Gastroesophageal sphincter (tissue), 3 donors: ENCODE data around the gene RNF212.

Experiments used
- EP300 ChIP-seq: sonication (generic); formaldehyde crosslinking; IDR thresholded peaks from one replicate; pipeline ENCODE4 v1.6.1; 2017; ENCODE audit warnings: antibody characterized with exemption, mild to moderate bottlenecking
- POLR2A ChIP-seq, 2 donors: fragments of 450-650 bp; IDR thresholded peaks; one replicate each; pipeline ENCODE4 v1.6.1; 2017; ENCODE audit warnings: antibody characterized with exemption in 2 of 2, mild to moderate bottlenecking in 2 of 2, moderate library complexity in 1 of 2
- TF ChIP-seq, protein P1 (sequence below), 4 experiments: fragments of 200-600 bp in 2 of 4; fragments of 450-650 bp in 2 of 4; sonication (generic) in 1 of 4; IDR thresholded peaks; one replicate each; pipeline ENCODE4 v1.5.1; 2017 to 2019; ENCODE audit warnings: antibody characterized with exemption in 4 of 4, mild to moderate bottlenecking in 2 of 4, moderate library complexity in 2 of 4

DNA sequence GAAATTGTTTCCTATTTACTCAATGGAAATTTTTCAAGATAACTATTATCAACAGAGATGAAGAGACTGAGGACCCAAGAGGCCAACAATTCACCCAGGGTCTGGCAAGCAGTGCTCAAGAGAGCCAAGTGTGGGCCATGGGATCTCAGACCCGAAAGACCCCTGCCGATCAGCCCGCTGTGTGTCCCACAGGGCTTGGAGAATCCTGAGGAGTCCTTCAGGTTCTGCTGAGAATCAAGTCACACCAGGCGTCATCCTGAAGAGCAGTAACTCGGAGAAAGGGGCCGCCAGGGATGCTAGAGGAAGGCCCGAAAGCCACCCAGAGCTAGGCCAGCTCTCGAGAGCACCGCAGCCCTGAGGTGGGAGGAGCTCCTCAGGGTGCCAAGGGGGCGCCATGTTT, 53.2 kb downstream of the RNF212 start:
- TF ChIP-seq POLR2A (IDR thresholded peaks at IDR 0.05), result no peak
- TF ChIP-seq, protein P1, sequence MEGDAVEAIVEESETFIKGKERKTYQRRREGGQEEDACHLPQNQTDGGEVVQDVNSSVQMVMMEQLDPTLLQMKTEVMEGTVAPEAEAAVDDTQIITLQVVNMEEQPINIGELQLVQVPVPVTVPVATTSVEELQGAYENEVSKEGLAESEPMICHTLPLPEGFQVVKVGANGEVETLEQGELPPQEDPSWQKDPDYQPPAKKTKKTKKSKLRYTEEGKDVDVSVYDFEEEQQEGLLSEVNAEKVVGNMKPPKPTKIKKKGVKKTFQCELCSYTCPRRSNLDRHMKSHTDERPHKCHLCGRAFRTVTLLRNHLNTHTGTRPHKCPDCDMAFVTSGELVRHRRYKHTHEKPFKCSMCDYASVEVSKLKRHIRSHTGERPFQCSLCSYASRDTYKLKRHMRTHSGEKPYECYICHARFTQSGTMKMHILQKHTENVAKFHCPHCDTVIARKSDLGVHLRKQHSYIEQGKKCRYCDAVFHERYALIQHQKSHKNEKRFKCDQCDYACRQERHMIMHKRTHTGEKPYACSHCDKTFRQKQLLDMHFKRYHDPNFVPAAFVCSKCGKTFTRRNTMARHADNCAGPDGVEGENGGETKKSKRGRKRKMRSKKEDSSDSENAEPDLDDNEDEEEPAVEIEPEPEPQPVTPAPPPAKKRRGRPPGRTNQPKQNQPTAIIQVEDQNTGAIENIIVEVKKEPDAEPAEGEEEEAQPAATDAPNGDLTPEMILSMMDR (IDR thresholded peaks at IDR 0.05), result no peak
- TF ChIP-seq EP300, result no peak
